ENCODE data around the gene ZNF90.
A peak's percentile ranks its signal among the peaks of the same experiment; 100 is the strongest.
"Not testable (repeated sequence)": the region's sequence is repeated elsewhere in the genome, so short reads cannot be mapped to it uniquely, and the experiment has no call there.

The ZNF90 gene

DNA sequence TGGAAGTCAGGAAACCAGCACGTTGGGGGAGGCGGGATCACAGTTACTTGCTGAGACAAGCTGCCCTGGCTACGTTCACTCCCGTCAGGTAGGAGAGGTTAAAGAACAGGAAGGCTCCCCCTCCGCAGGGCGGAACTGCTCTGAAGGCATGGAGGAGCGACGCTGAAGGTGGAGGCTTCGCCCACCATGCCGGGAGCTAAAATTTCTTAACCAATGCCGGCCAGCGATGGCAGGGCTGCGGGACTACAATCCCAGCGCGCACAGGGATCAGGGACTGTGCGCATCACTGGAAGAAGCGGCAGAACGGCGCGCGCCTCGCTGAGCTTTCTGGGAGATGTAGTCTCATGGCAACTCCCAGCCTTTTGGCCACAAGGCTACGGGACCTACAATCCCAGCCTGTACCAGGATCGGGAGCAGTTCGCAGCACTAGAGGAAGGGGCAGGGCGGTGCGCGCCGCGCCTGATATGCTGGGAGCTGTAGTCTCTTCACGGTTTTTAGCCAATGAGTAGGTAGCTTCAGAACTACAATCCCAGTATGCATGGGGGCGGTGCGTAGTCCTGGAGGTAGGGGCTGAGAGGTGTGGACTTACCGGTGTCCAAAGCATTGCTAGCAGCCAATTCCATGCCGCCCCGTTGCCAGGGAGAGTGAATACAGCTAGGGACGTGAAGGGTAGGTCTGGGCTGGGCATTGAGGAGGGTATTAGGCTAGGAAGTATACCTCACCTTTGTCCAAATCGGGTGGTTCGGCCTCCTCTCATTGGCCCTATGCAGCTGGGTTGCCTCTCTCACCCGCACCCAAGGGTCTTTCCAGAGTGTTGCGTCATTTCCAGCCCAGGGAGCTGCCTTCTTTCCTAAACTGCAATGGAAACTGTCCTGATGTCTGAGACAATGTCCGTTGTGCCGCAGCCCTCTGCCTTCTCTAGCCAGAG lies 25.7 kb upstream of the ZNF90 start:
- peak overlapping the region; percentile 95 for H3K4me3 ChIP-seq (replicated peaks; ENCODE audit: low read depth, low read length)
- TF ChIP-seq, protein P1, sequence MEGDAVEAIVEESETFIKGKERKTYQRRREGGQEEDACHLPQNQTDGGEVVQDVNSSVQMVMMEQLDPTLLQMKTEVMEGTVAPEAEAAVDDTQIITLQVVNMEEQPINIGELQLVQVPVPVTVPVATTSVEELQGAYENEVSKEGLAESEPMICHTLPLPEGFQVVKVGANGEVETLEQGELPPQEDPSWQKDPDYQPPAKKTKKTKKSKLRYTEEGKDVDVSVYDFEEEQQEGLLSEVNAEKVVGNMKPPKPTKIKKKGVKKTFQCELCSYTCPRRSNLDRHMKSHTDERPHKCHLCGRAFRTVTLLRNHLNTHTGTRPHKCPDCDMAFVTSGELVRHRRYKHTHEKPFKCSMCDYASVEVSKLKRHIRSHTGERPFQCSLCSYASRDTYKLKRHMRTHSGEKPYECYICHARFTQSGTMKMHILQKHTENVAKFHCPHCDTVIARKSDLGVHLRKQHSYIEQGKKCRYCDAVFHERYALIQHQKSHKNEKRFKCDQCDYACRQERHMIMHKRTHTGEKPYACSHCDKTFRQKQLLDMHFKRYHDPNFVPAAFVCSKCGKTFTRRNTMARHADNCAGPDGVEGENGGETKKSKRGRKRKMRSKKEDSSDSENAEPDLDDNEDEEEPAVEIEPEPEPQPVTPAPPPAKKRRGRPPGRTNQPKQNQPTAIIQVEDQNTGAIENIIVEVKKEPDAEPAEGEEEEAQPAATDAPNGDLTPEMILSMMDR (IDR thresholded peaks at IDR 0.05; ENCODE audit: low read length, missing control alignments) = no peak
- peak; percentile 99 for DNase-seq (ENCODE audit: low read depth)

DNA sequence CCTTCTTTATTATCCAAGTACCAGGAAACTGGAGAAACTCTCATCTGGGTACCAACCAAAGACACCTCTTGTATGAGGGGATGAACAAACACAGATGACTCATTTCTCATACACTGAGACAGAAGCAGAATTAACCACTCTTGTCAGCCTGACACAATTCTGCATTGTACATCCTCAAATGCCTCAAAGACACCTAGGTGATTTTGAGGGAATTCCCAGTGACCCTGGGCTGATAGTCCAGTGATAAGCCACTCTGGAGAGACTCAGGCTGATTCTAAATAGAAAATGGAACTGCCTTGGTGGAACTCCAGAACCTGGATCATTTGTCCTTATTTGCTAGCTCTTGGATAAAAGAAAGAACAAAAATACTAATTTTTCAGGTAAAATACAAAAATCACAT lies 19.1 kb upstream of the ZNF90 start:
- not testable (repeated sequence) for DNase-seq (ENCODE audit: low read depth)

DNA sequence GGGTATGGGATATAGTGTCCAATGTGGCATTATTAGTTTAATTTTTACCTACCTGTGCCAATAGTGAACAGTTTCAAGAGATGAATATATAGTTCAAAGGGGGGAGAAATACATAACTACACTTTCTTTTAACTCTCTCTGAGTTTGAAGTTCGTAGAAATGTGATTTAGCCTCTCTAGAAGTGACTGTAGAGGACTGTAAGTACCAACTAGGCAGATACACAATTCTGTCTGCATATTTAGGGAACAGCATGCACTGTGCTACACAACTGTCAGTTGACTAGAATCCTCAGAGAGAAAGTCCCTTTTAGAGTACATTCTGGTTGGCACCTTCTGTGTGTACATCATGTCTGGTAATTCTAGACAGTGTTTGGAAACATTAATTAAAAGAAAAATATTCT lies 17.5 kb upstream of the ZNF90 start:
- H3K4me3 ChIP-seq (replicated peaks; ENCODE audit: low read depth, low read length) = no peak overlapping the region
- no peak for DNase-seq (ENCODE audit: low read depth)
- TF ChIP-seq, protein P1 (IDR thresholded peaks at IDR 0.05; ENCODE audit: low read length, missing control alignments) = no peak

More for the DNA sequence above, 19.1 kb upstream of the ZNF90 start:
- H3K4me3 ChIP-seq (replicated peaks; ENCODE audit: low read depth, low read length) = not testable (repeated sequence)

DNA sequence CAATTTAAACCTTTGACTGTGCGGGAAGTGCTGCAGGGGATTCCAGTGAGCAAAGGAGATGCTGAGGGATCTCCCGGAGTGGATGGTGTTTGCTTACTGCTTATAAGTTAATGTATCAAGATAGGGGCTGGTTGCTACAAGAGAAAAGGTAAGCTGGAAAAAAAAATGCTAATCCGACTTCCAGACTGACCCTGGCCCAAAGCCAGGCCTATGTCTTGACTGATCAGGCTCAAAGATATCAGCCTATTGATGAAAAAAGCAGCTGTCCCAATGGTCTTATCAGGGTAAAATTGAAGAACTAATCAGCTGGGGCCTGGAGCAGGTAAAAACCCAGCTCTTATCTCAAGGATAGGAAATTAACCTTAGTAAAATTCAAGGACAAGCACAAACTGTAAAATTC lies 10.9 kb upstream of the ZNF90 start:
- TF ChIP-seq, protein P1 (IDR thresholded peaks at IDR 0.05; ENCODE audit: low read length, missing control alignments) = no peak
- no peak overlapping the region for H3K4me3 ChIP-seq (replicated peaks; ENCODE audit: low read depth, low read length)
- no peak for DNase-seq (ENCODE audit: low read depth)

DNA sequence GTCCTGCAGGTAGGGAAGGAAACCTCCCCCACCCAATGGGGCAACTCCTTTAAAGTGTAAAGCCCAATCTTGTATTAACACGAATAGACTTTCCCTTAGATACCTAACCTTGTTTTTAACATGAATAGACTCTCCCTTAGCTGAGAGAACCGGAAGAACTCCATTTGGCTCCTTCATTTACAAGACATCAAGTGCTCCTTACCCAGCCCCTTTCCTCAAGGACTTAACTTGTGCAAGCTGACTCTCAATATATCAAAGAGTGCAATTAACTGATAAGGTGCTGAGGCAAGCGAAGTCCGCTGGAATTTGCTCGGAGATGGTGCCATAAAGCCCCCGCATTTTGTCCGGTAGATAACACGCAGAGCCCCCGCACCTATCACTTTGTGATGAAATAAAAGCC lies 9.9 kb upstream of the ZNF90 start:
- no peak overlapping the region for H3K4me3 ChIP-seq (replicated peaks; ENCODE audit: low read depth, low read length)
- TF ChIP-seq, protein P1 (IDR thresholded peaks at IDR 0.05; ENCODE audit: low read length, missing control alignments) = no peak
- DNase-seq (ENCODE audit: low read depth) = no peak

DNA sequence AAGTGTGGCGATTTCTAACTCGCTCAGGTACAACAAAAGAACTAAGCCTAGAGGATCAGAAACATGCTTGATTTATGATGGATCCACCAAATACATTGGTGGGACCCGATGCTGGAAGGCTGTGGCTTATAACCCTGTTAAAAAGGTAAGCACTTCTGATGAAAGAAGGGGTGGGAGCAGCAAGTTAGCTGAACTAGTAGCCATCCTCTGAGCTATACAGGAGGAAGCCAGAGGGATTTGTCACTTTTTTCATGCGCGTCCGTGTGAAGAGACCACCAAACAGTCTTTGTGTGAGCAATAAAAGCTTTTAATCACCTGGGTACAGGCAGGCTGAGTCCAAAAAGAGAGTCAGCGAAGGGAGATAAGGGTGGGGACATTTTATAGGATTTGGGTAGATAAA lies 9.2 kb upstream of the ZNF90 start:
- DNase-seq (ENCODE audit: low read depth); H3K4me3 ChIP-seq (replicated peaks; ENCODE audit: low read depth, low read length): not testable (repeated sequence)

DNA sequence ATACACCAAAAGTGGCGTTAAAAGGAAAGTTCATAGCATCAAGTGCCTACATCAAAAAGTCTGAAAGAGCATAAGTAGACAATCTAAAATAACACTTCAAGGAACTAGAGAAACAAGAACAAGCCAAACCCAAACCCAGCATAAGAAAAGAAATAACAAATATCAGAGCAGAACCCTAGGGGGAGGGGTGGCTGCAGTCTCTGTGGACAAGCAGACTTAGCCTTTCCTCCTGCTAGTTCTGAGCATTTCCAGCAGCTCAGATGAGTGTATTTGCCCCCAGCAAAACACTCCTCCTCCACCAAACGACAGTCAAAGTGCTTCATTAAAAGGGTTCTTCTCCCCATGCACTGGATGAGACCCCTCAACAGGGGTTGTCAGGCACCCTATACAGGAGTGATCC lies 7.1 kb upstream of the ZNF90 start:
- TF ChIP-seq, protein P1 (IDR thresholded peaks at IDR 0.05; ENCODE audit: low read length, missing control alignments) = no peak
- DNase-seq (ENCODE audit: low read depth) = no peak
- no peak overlapping the region for H3K4me3 ChIP-seq (replicated peaks; ENCODE audit: low read depth, low read length)

DNA sequence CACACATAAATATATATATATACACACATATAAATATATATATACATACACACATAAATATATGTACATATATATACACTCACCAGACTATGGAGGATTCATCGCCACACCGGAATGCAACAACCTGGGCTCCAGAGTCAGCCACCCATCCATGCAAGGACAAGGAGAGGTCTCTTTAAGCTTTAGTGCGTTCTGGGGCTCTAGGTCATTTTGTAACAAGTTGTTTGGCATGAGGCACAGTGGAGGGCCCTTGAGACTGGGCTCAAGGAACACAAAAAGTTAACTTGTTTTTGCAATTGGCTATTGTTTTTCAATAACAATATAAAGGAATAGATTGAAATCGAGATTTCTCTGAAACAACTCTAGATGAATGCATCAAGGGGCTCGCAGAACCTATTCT lies 4.9 kb upstream of the ZNF90 start:
- DNase-seq (ENCODE audit: low read depth) = no peak
- no peak overlapping the region for H3K4me3 ChIP-seq (replicated peaks; ENCODE audit: low read depth, low read length)
- TF ChIP-seq, protein P1 (IDR thresholded peaks at IDR 0.05; ENCODE audit: low read length, missing control alignments) = no peak

Measured in fibroblast of pulmonary artery (primary cell).